ENCODE results near the gene SNAPC5.
"Not testable (repeated sequence)": the region's sequence is repeated elsewhere in the genome, so short reads cannot be mapped to it uniquely, and the experiment has no call there.

SNAPC5 gene

GRCh38 chr15:66474963-66475362, 22.6 kb downstream of the SNAPC5 start:
- no peak overlapping the region for H3K4me3 ChIP-seq (ENCODE audit: low read depth, low read length)
- TF ChIP-seq CTCF (IDR thresholded peaks at IDR 0.05; ENCODE audit: low read depth, low read length), result no peak
- DNase-seq (ENCODE audit: low read depth, low spot score), result no peak
- in situ Hi-C loops (cut with HindIII; ENCODE audit: low sequenced_read_pairs), result no loop called here

DNA sequence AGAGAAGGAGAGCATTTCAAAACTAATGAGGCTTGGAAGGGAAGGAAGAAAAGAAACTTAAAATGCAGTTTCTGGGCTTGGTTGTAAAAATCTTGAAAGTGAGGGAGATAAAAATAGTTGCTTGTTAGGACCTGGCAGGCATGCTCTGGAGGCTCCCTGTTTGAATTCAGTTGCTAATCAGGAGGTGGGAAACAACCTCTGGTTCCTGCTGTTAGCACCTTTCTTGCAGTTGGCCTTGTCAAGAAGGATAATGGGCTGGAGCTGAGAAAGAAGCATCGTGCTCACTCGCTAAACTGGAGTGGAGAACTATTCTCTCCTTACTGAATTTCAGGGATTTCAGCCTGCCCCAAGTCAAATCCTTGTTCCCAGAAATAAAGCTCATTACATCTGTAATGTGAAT, 23.4 kb downstream of the SNAPC5 start:
- DNase-seq (ENCODE audit: low read depth, low spot score), result no peak
- no peak overlapping the region for H3K4me3 ChIP-seq (ENCODE audit: low read depth, low read length)
- in situ Hi-C loops (cut with HindIII; ENCODE audit: low sequenced_read_pairs), result no loop called here
- no peak for TF ChIP-seq CTCF (IDR thresholded peaks at IDR 0.05; ENCODE audit: low read depth, low read length)

DNA sequence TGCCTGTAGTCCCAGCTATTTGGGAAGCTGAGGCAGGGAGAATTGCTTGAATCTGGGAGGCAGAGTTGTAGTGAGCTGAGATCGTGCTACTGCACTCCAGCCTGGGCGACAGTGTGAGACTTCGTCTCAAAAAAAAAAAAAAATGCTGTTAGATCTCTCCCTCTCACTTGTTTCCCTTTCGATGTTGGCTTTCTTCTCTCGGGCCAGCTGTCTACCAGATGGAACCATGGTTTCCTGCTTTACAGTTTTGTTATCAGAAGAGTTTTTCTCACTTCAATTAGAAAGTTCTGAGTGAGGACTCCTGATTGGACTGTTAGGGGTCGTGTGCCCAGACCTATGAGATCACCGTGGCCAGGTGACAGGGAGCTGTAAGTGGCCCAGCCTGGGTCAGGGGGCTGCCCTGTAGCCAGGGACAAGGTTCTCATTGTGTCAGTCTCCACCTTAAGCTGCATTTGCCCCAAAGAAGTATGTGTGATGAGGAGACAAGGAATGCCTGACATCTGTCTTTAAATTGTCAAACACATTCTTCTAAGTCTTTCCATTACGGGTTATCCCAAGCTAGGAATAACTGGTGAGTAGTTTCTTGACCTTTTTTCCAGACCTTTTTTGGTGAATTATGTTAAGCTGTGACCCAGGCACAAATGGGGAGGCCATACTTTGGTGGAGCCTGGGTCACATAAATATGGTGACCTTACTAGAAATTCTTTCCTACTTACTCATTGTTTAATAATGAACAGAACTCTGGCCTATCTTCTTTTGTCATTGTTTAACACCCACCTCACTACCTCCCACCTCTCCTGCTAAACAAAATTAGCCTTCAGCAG, 25.2 kb downstream of the SNAPC5 start:
- in situ Hi-C loops (cut with HindIII; ENCODE audit: low sequenced_read_pairs), result no loop called here
- no peak for TF ChIP-seq CTCF (IDR thresholded peaks at IDR 0.05; ENCODE audit: low read depth, low read length)
- H3K4me3 ChIP-seq (ENCODE audit: low read depth, low read length), result no peak overlapping the region
- DNase-seq (ENCODE audit: low read depth, low spot score), result peak; percentile 15

- DNase-seq (ENCODE audit: low read depth, low spot score); in situ Hi-C loops (cut with HindIII; ENCODE audit: low sequenced_read_pairs); H3K4me3 ChIP-seq (ENCODE audit: low read depth, low read length): not testable (repeated sequence)
These were observed 26.7 kb downstream of the SNAPC5 start for GRCh38 chr15:66470825-66471224.

- DNase-seq (ENCODE audit: low read depth, low spot score); in situ Hi-C loops (cut with HindIII; ENCODE audit: low sequenced_read_pairs): not testable (repeated sequence)
These were observed 30.2 kb downstream of the SNAPC5 start for GRCh38 chr15:66467162-66468040.

GRCh38 chr15:66465294-66465693, 32.3 kb downstream of the SNAPC5 start:
- H3K4me3 ChIP-seq (ENCODE audit: low read depth, low read length); DNase-seq (ENCODE audit: low read depth, low spot score); in situ Hi-C loops (cut with HindIII; ENCODE audit: low sequenced_read_pairs): not testable (repeated sequence)

More at GRCh38 chr15:66467162-66468040, 30.2 kb downstream of the SNAPC5 start:
- H3K4me3 ChIP-seq (ENCODE audit: low read depth, low read length), result not testable (repeated sequence)

GRCh38 chr15:66462627-66463026, 34.9 kb downstream of the SNAPC5 start:
- no peak for TF ChIP-seq CTCF (IDR thresholded peaks at IDR 0.05; ENCODE audit: low read depth, low read length)

DNA sequence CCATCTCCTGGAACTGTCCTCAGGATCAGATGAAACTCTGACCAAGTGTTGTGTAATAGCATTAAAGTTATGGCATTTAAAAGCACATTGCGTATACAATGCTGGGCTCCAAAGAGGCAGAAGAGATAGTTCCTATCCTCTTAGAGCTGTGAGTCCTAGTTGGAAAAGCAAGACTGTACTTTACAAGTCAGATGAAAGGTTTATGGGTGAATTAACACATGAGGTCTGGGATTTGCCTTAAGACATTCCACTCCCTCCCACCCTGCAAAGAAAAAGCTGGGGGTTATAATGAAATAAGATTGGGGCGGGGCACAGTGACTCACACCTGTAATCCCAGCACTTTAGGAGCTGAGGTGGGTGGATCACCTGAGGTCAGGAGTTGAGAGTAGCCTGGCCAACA, 35.6 kb downstream of the SNAPC5 start:
- no peak for DNase-seq (ENCODE audit: low read depth, low spot score)
- H3K4me3 ChIP-seq (ENCODE audit: low read depth, low read length), result no peak overlapping the region
- TF ChIP-seq CTCF (IDR thresholded peaks at IDR 0.05; ENCODE audit: low read depth, low read length), result no peak
- in situ Hi-C loops (cut with HindIII; ENCODE audit: low sequenced_read_pairs), result no loop called here

More at GRCh38 chr15:66462627-66463026, 34.9 kb downstream of the SNAPC5 start:
- in situ Hi-C loops (cut with HindIII; ENCODE audit: low sequenced_read_pairs), result no loop called here
- no peak for DNase-seq (ENCODE audit: low read depth, low spot score)
- no peak overlapping the region for H3K4me3 ChIP-seq (ENCODE audit: low read depth, low read length)

- in situ Hi-C loops (cut with HindIII; ENCODE audit: low sequenced_read_pairs); DNase-seq (ENCODE audit: low read depth, low spot score); H3K4me3 ChIP-seq (ENCODE audit: low read depth, low read length): not testable (repeated sequence)
These were observed 36.3 kb downstream of the SNAPC5 start for GRCh38 chr15:66461294-66461693.

Data from astrocyte of the spinal cord (primary cell).